Measurements from ENCODE around the gene THRB. TPM values are rescaled to one million over a fixed set of nuclear protein-coding genes. Genes with fewer than 3 reads are reported as not detected.

THRB gene
- total RNA-seq, 1 donor from 2014 or later = 22.8 TPM

- no peaks in the 10 kb centered on the region for H3K9me3 ChIP-seq
- intact Hi-C loops (cut with DNase I) = no loop called here
- no peak for DNase-seq (ENCODE audit: extremely low spot score in 2 of 2)
- no peak overlapping the region for H3K27ac ChIP-seq
- H3K27me3 ChIP-seq = no peaks in the 10 kb centered on the region
- TF ChIP-seq POLR2A (IDR thresholded peaks at IDR 0.05) = no peak
- TF ChIP-seq POLR2AphosphoS5 (IDR thresholded peaks at IDR 0.05; ENCODE audit: insufficient read depth in 1 of 2, low read depth in 1 of 2) = no peak
- no peak for TF ChIP-seq CTCF (IDR thresholded peaks at IDR 0.05)
- no peaks in the 10 kb centered on the region for H3K36me3 ChIP-seq
- H3K4me3 ChIP-seq = no peak overlapping the region
- H3K4me1 ChIP-seq = no peaks in the 10 kb centered on the region
These were observed 194.6 kb downstream of the THRB start for GRCh38 chr3:24299806-24300626.

GRCh38 chr3:24299246-24299805 lies 195.3 kb downstream of the THRB start:
- intact Hi-C loops (cut with DNase I) = no loop called here
- TF ChIP-seq POLR2AphosphoS5 (IDR thresholded peaks at IDR 0.05; ENCODE audit: insufficient read depth in 1 of 2, low read depth in 1 of 2) (no peak), CTCF (IDR thresholded peaks at IDR 0.05) (no peak), POLR2A (IDR thresholded peaks at IDR 0.05) (no peak)
- Histone ChIP-seq H3K27me3 (no peaks in the 10 kb centered on the region), H3K4me3 (no peak overlapping the region), H3K9me3 (no peaks in the 10 kb centered on the region), H3K27ac (no peak overlapping the region), H3K4me1 (no peaks in the 10 kb centered on the region), H3K36me3 (peaks cover 0 to under 1% of the 10 kb centered on the region in 2 donors)
- DNase-seq (ENCODE audit: extremely low spot score in 2 of 2) = no peak

GRCh38 chr3:24296441-24297205 lies 198.0 kb downstream of the THRB start:
- no peak for DNase-seq (ENCODE audit: extremely low spot score in 2 of 2)
- no peaks in the 10 kb centered on the region for H3K4me1 ChIP-seq
- H3K27ac ChIP-seq = no peak overlapping the region
- H3K9me3 ChIP-seq = no peaks in the 10 kb centered on the region
- no peak overlapping the region for H3K4me3 ChIP-seq
- peaks cover 0 to 7% of the 10 kb centered on the region in 2 donors for H3K36me3 ChIP-seq
- intact Hi-C loops (cut with DNase I) = no loop called here
- no peaks in the 10 kb centered on the region for H3K27me3 ChIP-seq
- TF ChIP-seq CTCF (IDR thresholded peaks at IDR 0.05) = no peak
- TF ChIP-seq POLR2A (IDR thresholded peaks at IDR 0.05) = no peak
- TF ChIP-seq POLR2AphosphoS5 (IDR thresholded peaks at IDR 0.05; ENCODE audit: insufficient read depth in 1 of 2, low read depth in 1 of 2) = peak in 1 of 2 donors; percentile 10

GRCh38 chr3:24294150-24294549 lies 200.5 kb downstream of the THRB start:
- Histone ChIP-seq H3K4me1 (peaks cover under 1% of the 10 kb centered on the region), H3K27me3 (no peaks in the 10 kb centered on the region), H3K36me3 (peaks cover 0 to 7% of the 10 kb centered on the region in 2 donors), H3K4me3 (no peak overlapping the region), H3K27ac (no peak overlapping the region), H3K9me3 (no peaks in the 10 kb centered on the region)
- no peak for TF ChIP-seq CTCF (IDR thresholded peaks at IDR 0.05)
- no peak for TF ChIP-seq POLR2A (IDR thresholded peaks at IDR 0.05)
- TF ChIP-seq POLR2AphosphoS5 (IDR thresholded peaks at IDR 0.05; ENCODE audit: insufficient read depth in 1 of 2, low read depth in 1 of 2) = no peak
- no peak for DNase-seq (ENCODE audit: extremely low spot score in 2 of 2)
- intact Hi-C loops (cut with DNase I) = no loop called here

Measured in vagina (tissue), 2 donors.